Motor neuron (in vitro differentiated cells): Measurements from ENCODE around the gene KLHDC4. TPM values are rescaled to one million over a fixed set of nuclear protein-coding genes. Genes with fewer than 3 reads are reported as not detected.
"Not testable (repeated sequence)": the region's sequence is repeated elsewhere in the genome, so short reads cannot be mapped to it uniquely, and the experiment has no call there.

Source experiments
- ATAC-seq, 8 experiments: fragments of 200-7000 bp; cut with Tn5 transposase; replicated peaks in 6 of 8; 2 replicates each; pipeline ENCODE4 v1.8.0; 2021; ENCODE audit warnings: mild to moderate bottlenecking in 8 of 8, moderate library complexity in 8 of 8
- H3K27ac ChIP-seq, 2 donors: fragments of 250-450 bp; sonication (Bioruptor Pico); 2 replicates each; pipeline ENCODE4 v1.9.0; 2021; ENCODE audit warnings: antibody characterized with exemption in 2 of 2, mild to moderate bottlenecking in 2 of 2, moderate library complexity in 1 of 2
- H3K4me1 ChIP-seq, 2 donors: fragments of 250-450 bp; sonication (Bioruptor Pico); replicated peaks in 1 of 2; 2 replicates each; pipeline ENCODE4 v1.6.1; 2021; ENCODE audit warnings: antibody characterized with exemption in 2 of 2, mild to moderate bottlenecking in 2 of 2, moderate library complexity in 1 of 2
- H3K4me3 ChIP-seq, 5 donors: fragments of 250-450 bp; sonication (Bioruptor Pico); 2 replicates each; pipeline ENCODE4 v1.9.0; 2021; ENCODE audit warnings: antibody characterized with exemption in 5 of 5, mild to moderate bottlenecking in 5 of 5, moderate library complexity in 4 of 5
- WGBS, 10 experiments: fragments of 450-650 bp; shearing (Covaris generic); methylation state at CpG; one replicate each; pipeline ENCODE4 v1.0.0; 2022; 5-methylcytosine and 5-hydroxymethylcytosine counted together
- in situ Hi-C, 9 experiments: fragments of 400-800 bp; cut with MboI; loops; one replicate each; pipeline ENCODE4 v1.15.0; 2021; ENCODE audit warnings: low sequenced_read_pairs in 9 of 9, low pct_unique_long_range_greater_than_20kb in 2 of 9; ENCODE audit not compliant: unreplicated experiment in 9 of 9
- total RNA-seq, 8 experiments: library from RNA; unstranded; fragments of 300-600 nt; gene quantifications; 2 replicates each; pipeline versions ENCODE4 v1.2.3 to v1.2.4, GENCODE V29; 2022

Gene KLHDC4
- total RNA-seq, 8 experiments from 2014 or later = 18.1 to 49.7 (median 22.4) TPM

GRCh38 chr16:87687998-87688529 is 77.7 kb downstream of the KLHDC4 start:
- 93% methylated on average over 5 of the region's 14 CpGs; no CpG with 5 or more reads in 9 of the 10 experiments for WGBS, 10 experiments
- Histone ChIP-seq H3K4me3 (no peak overlapping the region), H3K27ac (no peak overlapping the region), H3K4me1 (no peaks in the 10 kb centered on the region)
- ATAC-seq = no peak
- in situ Hi-C loops = no loop called here

- no peaks in the 10 kb centered on the region for H3K4me1 ChIP-seq
- no peak overlapping the region for H3K27ac ChIP-seq
- no peak overlapping the region for H3K4me3 ChIP-seq
- in situ Hi-C loops = no loop called here
- 0 to 100% (median 38%) methylated on average over 1 to 2 of the region's 31 CpGs; no CpG with 5 or more reads in 4 of the 10 experiments for WGBS, 10 experiments
- ATAC-seq = peak in 2 of 8 experiments; percentile 12 to 73
These were observed 78.5 kb downstream of the KLHDC4 start for GRCh38 chr16:87687126-87687910.

- in situ Hi-C loops = no loop called here
- Histone ChIP-seq H3K4me3 (no peak overlapping the region), H3K27ac (no peak overlapping the region), H3K4me1 (no peaks in the 10 kb centered on the region)
- 78 to 95% methylated on average over 4 to 6 of the region's 13 CpGs; no CpG with 5 or more reads in 8 of the 10 experiments for WGBS, 10 experiments
- ATAC-seq = no peak
These were observed 79.1 kb downstream of the KLHDC4 start for GRCh38 chr16:87686697-87687096.

GRCh38 chr16:87685766-87686165 is 80.0 kb downstream of the KLHDC4 start:
- H3K27ac ChIP-seq = no peak overlapping the region
- no peak overlapping the region for H3K4me3 ChIP-seq
- in situ Hi-C loops = no loop called here
- WGBS, 10 experiments = 50 to 100% (median 100%) methylated on average over 1 to 7 of the region's 13 CpGs; no CpG with 5 or more reads in 3 of the 10 experiments
- ATAC-seq = no peak
- H3K4me1 ChIP-seq = no peaks in the 10 kb centered on the region

GRCh38 chr16:87685405-87685755 is 80.4 kb downstream of the KLHDC4 start:
- Histone ChIP-seq H3K27ac (no peak overlapping the region), H3K4me3 (no peak overlapping the region), H3K4me1 (no peaks in the 10 kb centered on the region)
- WGBS, 10 experiments = 76 to 100% (median 88%) methylated on average over 1 to 9 of the region's 19 CpGs; no CpG with 5 or more reads in 4 of the 10 experiments
- in situ Hi-C loops = no loop called here
- no peak for ATAC-seq

GRCh38 chr16:87684711-87685404 is 80.9 kb downstream of the KLHDC4 start:
- Histone ChIP-seq H3K27ac (no peak overlapping the region), H3K4me3 (no peak overlapping the region), H3K4me1 (no peaks in the 10 kb centered on the region)
- WGBS, 10 experiments = 20 to 92% methylated on average over 1 to 5 of the region's 35 CpGs; no CpG with 5 or more reads in 8 of the 10 experiments
- in situ Hi-C loops = no loop called here
- ATAC-seq = no peak

GRCh38 chr16:87684106-87684677 is 81.6 kb downstream of the KLHDC4 start:
- H3K4me1 ChIP-seq = no peaks in the 10 kb centered on the region
- no peak for ATAC-seq
- no peak overlapping the region for H3K4me3 ChIP-seq
- 100% methylated on average over 1 to 2 of the region's 24 CpGs; no CpG with 5 or more reads in 7 of the 10 experiments for WGBS, 10 experiments
- in situ Hi-C loops = no loop called here
- no peak overlapping the region for H3K27ac ChIP-seq

- no peaks in the 10 kb centered on the region for H3K4me1 ChIP-seq
- no peak for ATAC-seq
- in situ Hi-C loops = no loop called here
- H3K27ac ChIP-seq = no peak overlapping the region
- 83 to 100% (median 93%) methylated on average over 1 to 9 of the region's 18 CpGs; no CpG with 5 or more reads in 5 of the 10 experiments for WGBS, 10 experiments
- H3K4me3 ChIP-seq = no peak overlapping the region
These were observed 82.9 kb downstream of the KLHDC4 start for GRCh38 chr16:87682852-87683399.

- in situ Hi-C loops = no loop called here
These were observed 83.7 kb downstream of the KLHDC4 start for GRCh38 chr16:87681981-87682570.

GRCh38 chr16:87681051-87681602 is 84.7 kb downstream of the KLHDC4 start:
- H3K4me1 ChIP-seq, ATAC-seq, in situ Hi-C loops, H3K27ac ChIP-seq, H3K4me3 ChIP-seq: not testable (repeated sequence)
- WGBS, 10 experiments = 87 to 100% (median 96%) methylated on average over 5 to 35 of the region's 60 CpGs; no CpG with 5 or more reads in 2 of the 10 experiments

More at GRCh38 chr16:87681981-87682570, 83.7 kb downstream of the KLHDC4 start:
- WGBS, 10 experiments = 5 to 93% (median 22%) methylated on average over 1 to 8 of the region's 9 CpGs; no CpG with 5 or more reads in 3 of the 10 experiments
- ATAC-seq = peak in 3 of 8 experiments; percentile 65 to 96 (median 91)
- H3K4me3 ChIP-seq = no peak overlapping the region
- no peaks in the 10 kb centered on the region for H3K4me1 ChIP-seq
- H3K27ac ChIP-seq = no peak overlapping the region

GRCh38 chr16:87680272-87680644 is 85.5 kb downstream of the KLHDC4 start:
- ATAC-seq = no peak
- no peak overlapping the region for H3K4me3 ChIP-seq
- WGBS, 10 experiments = 82 to 100% (median 87%) methylated on average over 1 to 15 of the region's 17 CpGs; no CpG with 5 or more reads in 5 of the 10 experiments
- in situ Hi-C loops = no loop called here
- peaks cover 0 to 3% of the 10 kb centered on the region in 2 donors for H3K4me1 ChIP-seq
- H3K27ac ChIP-seq = no peak overlapping the region

GRCh38 chr16:87679593-87680271 is 86.1 kb downstream of the KLHDC4 start:
- WGBS, 10 experiments = 67 to 100% (median 96%) methylated on average over 2 to 11 of the region's 18 CpGs; no CpG with 5 or more reads in 6 of the 10 experiments
- peaks cover 0 to 3% of the 10 kb centered on the region in 2 donors for H3K4me1 ChIP-seq

More at GRCh38 chr16:87679593-87680271, 86.1 kb downstream of the KLHDC4 start:
- peak in 2 of 8 experiments; percentile 15 to 19 for ATAC-seq
- Histone ChIP-seq H3K27ac (no peak overlapping the region), H3K4me3 (no peak overlapping the region)
- in situ Hi-C loops = no loop called here
